Measurements from ENCODE around the gene BRS3.

The BRS3 gene

DNA sequence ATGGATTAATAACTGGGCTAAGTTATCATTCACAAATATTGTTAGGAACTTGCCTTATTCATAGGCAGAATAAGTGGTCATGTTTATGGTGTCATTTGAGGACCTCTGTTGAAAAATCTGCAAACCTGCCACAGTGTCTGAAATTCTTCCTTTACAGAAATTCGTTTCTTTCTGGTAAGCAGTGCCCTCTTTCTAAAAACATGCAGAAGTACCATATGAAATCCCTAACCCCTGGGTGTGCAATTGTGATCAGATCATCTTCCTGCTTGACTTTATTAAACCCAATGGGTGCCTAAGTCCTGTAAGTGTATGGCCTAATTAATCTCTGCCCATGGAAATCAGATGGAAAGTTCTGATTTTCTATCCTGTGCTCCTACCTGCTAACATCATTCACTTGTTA lies 5.3 kb downstream of the BRS3 start:
- CTCF ChIA-PET = interaction anchor here (0.6 to 1.3 kb wide), 3 partner anchors 15 to 158 kb away, joined by 4 to 8 read pairs (median 5); no protein-coding TSS in a partner anchor

More for the DNA sequence above, 5.3 kb downstream of the BRS3 start:
- TF ChIP-seq, protein P1, sequence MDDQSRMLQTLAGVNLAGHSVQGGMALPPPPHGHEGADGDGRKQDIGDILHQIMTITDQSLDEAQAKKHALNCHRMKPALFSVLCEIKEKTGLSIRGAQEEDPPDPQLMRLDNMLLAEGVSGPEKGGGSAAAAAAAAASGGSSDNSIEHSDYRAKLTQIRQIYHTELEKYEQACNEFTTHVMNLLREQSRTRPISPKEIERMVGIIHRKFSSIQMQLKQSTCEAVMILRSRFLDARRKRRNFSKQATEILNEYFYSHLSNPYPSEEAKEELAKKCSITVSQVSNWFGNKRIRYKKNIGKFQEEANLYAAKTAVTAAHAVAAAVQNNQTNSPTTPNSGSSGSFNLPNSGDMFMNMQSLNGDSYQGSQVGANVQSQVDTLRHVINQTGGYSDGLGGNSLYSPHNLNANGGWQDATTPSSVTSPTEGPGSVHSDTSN (CRISPR knock-in tag; IDR thresholded peaks at IDR 0.05) = no peak
- TF ChIP-seq SETDB1 (IDR thresholded peaks at IDR 0.05; ENCODE audit: insufficient read length, low read length) (no peak), WT1 (tag by site-specific recombination; IDR thresholded peaks at IDR 0.05) (no peak), ZNF350 (tag by site-specific recombination; IDR thresholded peaks at IDR 0.05) (no peak), GLIS1 (tag by site-specific recombination; IDR thresholded peaks at IDR 0.05) (no peak), ZNF2 (tag by site-specific recombination; IDR thresholded peaks at IDR 0.05) (no peak), RBAK (tag by site-specific recombination; IDR thresholded peaks at IDR 0.05) (no peak), ZNF433 (tag by site-specific recombination; IDR thresholded peaks at IDR 0.05; ENCODE audit: low read depth) (no peak), ZNF202 (tag by site-specific recombination; IDR thresholded peaks at IDR 0.05; ENCODE audit: borderline replicate concordance) (no peak), YY1 (tag by site-specific recombination; IDR thresholded peaks at IDR 0.05) (no peak), ZNF830 (tag by site-specific recombination; IDR thresholded peaks at IDR 0.05; ENCODE audit: low read depth) (no peak), ZNF785 (tag by site-specific recombination; IDR thresholded peaks at IDR 0.05) (no peak), ZNF426 (tag by site-specific recombination; IDR thresholded peaks at IDR 0.05) (no peak), ZNF544 (tag by site-specific recombination; IDR thresholded peaks at IDR 0.05) (no peak)
- TF ChIP-seq, protein P2, sequence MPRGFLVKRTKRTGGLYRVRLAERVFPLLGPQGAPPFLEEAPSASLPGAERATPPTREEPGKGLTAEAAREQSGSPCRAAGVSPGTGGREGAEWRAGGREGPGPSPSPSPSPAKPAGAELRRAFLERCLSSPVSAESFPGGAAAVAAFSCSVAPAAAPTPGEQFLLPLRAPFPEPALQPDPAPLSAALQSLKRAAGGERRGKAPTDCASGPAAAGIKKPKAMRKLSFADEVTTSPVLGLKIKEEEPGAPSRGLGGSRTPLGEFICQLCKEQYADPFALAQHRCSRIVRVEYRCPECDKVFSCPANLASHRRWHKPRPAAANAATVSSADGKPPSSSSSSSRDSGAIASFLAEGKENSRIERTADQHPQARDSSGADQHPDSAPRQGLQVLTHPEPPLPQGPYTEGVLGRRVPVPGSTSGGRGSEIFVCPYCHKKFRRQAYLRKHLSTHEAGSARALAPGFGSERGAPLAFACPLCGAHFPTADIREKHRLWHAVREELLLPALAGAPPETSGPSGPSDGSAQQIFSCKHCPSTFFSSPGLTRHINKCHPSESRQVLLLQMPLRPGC (tag by site-specific recombination; IDR thresholded peaks at IDR 0.05) = no peak
- TF ChIP-seq, protein P3, sequence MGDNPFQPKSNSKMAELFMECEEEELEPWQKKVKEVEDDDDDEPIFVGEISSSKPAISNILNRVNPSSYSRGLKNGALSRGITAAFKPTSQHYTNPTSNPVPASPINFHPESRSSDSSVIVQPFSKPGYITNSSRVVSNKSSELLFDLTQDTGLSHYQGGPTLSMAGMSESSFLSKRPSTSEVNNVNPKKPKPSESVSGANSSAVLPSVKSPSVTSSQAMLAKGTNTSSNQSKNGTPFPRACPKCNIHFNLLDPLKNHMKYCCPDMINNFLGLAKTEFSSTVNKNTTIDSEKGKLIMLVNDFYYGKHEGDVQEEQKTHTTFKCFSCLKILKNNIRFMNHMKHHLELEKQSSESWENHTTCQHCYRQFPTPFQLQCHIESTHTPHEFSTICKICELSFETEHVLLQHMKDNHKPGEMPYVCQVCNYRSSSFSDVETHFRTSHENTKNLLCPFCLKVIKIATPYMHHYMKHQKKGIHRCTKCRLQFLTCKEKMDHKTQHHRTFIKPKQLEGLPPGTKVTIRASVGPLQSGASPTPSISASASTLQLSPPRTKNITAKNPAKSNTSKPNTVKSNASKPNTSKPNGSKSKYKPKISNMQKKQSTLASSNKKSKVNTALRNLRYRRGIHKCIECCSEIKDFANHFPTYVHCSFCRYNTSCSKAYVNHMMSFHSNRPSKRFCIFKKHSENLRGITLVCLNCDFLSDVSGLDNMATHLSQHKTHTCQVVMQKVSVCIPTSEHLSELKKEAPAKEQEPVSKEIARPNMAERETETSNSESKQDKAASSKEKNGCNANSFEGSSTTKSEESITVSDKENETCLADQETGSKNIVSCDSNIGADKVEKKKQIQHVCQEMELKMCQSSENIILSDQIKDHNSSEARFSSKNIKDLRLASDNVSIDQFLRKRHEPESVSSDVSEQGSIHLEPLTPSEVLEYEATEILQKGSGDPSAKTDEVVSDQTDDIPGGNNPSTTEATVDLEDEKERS (tag by site-specific recombination; IDR thresholded peaks at IDR 0.05) = no peak
- TF ChIP-seq, protein P4, sequence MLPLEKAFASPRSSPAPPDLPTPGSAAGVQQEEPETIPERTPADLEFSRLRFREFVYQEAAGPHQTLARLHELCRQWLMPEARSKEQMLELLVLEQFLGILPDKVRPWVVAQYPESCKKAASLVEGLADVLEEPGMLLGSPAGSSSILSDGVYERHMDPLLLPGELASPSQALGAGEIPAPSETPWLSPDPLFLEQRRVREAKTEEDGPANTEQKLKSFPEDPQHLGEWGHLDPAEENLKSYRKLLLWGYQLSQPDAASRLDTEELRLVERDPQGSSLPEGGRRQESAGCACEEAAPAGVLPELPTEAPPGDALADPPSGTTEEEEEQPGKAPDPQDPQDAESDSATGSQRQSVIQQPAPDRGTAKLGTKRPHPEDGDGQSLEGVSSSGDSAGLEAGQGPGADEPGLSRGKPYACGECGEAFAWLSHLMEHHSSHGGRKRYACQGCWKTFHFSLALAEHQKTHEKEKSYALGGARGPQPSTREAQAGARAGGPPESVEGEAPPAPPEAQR (tag by site-specific recombination; IDR thresholded peaks at IDR 0.05) = no peak
- TF ChIP-seq, protein P5, sequence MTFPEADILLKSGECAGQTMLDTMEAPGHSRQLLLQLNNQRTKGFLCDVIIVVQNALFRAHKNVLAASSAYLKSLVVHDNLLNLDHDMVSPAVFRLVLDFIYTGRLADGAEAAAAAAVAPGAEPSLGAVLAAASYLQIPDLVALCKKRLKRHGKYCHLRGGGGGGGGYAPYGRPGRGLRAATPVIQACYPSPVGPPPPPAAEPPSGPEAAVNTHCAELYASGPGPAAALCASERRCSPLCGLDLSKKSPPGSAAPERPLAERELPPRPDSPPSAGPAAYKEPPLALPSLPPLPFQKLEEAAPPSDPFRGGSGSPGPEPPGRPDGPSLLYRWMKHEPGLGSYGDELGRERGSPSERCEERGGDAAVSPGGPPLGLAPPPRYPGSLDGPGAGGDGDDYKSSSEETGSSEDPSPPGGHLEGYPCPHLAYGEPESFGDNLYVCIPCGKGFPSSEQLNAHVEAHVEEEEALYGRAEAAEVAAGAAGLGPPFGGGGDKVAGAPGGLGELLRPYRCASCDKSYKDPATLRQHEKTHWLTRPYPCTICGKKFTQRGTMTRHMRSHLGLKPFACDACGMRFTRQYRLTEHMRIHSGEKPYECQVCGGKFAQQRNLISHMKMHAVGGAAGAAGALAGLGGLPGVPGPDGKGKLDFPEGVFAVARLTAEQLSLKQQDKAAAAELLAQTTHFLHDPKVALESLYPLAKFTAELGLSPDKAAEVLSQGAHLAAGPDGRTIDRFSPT (tag by site-specific recombination; IDR thresholded peaks at IDR 0.05) = no peak
- TF ChIP-seq, protein P6, sequence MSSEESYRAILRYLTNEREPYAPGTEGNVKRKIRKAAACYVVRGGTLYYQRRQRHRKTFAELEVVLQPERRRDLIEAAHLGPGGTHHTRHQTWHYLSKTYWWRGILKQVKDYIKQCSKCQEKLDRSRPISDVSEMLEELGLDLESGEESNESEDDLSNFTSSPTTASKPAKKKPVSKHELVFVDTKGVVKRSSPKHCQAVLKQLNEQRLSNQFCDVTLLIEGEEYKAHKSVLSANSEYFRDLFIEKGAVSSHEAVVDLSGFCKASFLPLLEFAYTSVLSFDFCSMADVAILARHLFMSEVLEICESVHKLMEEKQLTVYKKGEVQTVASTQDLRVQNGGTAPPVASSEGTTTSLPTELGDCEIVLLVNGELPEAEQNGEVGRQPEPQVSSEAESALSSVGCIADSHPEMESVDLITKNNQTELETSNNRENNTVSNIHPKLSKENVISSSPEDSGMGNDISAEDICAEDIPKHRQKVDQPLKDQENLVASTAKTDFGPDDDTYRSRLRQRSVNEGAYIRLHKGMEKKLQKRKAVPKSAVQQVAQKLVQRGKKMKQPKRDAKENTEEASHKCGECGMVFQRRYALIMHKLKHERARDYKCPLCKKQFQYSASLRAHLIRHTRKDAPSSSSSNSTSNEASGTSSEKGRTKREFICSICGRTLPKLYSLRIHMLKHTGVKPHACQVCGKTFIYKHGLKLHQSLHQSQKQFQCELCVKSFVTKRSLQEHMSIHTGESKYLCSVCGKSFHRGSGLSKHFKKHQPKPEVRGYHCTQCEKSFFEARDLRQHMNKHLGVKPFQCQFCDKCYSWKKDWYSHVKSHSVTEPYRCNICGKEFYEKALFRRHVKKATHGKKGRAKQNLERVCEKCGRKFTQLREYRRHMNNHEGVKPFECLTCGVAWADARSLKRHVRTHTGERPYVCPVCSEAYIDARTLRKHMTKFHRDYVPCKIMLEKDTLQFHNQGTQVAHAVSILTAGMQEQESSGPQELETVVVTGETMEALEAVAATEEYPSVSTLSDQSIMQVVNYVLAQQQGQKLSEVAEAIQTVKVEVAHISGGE (tag by site-specific recombination; conservative IDR thresholded peaks at IDR 0.05; ENCODE audit: low read depth) = no peak
- Histone ChIP-seq H3K9me3 (ENCODE audit: control insufficient read depth, insufficient read depth, low read depth, low read length) (no peaks in the 10 kb centered on the region), H3K27ac (ENCODE audit: extremely low read depth, low read depth, low read length) (no peak overlapping the region), H3K4me3 (ENCODE audit: low read depth, low read length) (no peak overlapping the region), H3K4me1 (ENCODE audit: control insufficient read depth, insufficient read depth, low read length) (peaks cover 2% of the 10 kb centered on the region; the same call in 1 of the 2 replicates), H3K36me3 (ENCODE audit: control insufficient read depth in 2 of 2, insufficient read depth in 1 of 2, low read length in 2 of 2) (no peaks in the 10 kb centered on the region)
- POLR2A ChIA-PET = no interaction called here

All from HEK293 (cell line).